NOMO-1 (cell line): Measurements from ENCODE around the gene B3GALNT1.

Source experiments
- DNase-seq, 2 experiments: peaks; one replicate each; lab custom pipeline; 2025; ENCODE audit not compliant: unreplicated experiment in 2 of 2; lab: John Stamatoyannopoulos, UW

B3GALNT1 gene

GRCh38 chr3:161104561-161105551 is at the start of gene B3GALNT1:
B3GALNT1 (minus strand) TSS chr3:161105349; CDS start chr3:161086754, 18,595 bp downstream.
- DNase-seq: peak; percentile 43 to 44

GRCh38 chr3:161153480-161153879 is 48.3 kb upstream of the B3GALNT1 start:
- DNase-seq: no peak

GRCh38 chr3:161150001-161150525 is 44.9 kb upstream of the B3GALNT1 start:
- DNase-seq: no peak

GRCh38 chr3:161149529-161149928 is 44.4 kb upstream of the B3GALNT1 start:
- no peak for DNase-seq

- DNase-seq: no peak
Observed at GRCh38 chr3:161148832-161149475, 43.8 kb upstream of the B3GALNT1 start.

- no peak for DNase-seq
Observed at GRCh38 chr3:161142486-161142885, 37.3 kb upstream of the B3GALNT1 start.

- DNase-seq: no peak
Observed at GRCh38 chr3:161139686-161140085, 34.5 kb upstream of the B3GALNT1 start.

GRCh38 chr3:161137260-161137659 is 32.1 kb upstream of the B3GALNT1 start:
- no peak for DNase-seq

GRCh38 chr3:161132391-161132790 is 27.2 kb upstream of the B3GALNT1 start:
- no peak for DNase-seq

GRCh38 chr3:161126495-161126894 is 21.3 kb upstream of the B3GALNT1 start:
- no peak for DNase-seq

GRCh38 chr3:161117646-161118045 is 12.5 kb upstream of the B3GALNT1 start:
- no peak for DNase-seq

GRCh38 chr3:161108840-161109239 is 3.7 kb upstream of the B3GALNT1 start:
- peak; percentile 7 to 31 for DNase-seq

- no peak for DNase-seq
Observed at GRCh38 chr3:161107311-161107710, 2.2 kb upstream of the B3GALNT1 start.

GRCh38 chr3:161103776-161104385 is 1.3 kb downstream of the B3GALNT1 start:
- no peak for DNase-seq

- DNase-seq: no peak
Observed at GRCh38 chr3:161101609-161102008, 3.5 kb downstream of the B3GALNT1 start.

GRCh38 chr3:161100994-161101393 is 4.2 kb downstream of the B3GALNT1 start:
- no peak for DNase-seq

GRCh38 chr3:161096771-161097367 is 8.3 kb downstream of the B3GALNT1 start:
- no peak for DNase-seq

GRCh38 chr3:161093895-161094294 is 11.3 kb downstream of the B3GALNT1 start:
- DNase-seq: no peak

GRCh38 chr3:161084277-161084676 is 20.9 kb downstream of the B3GALNT1 start:
- DNase-seq: no peak

- DNase-seq: no peak
Observed at GRCh38 chr3:161083131-161083530, 22.0 kb downstream of the B3GALNT1 start.

- no peak for DNase-seq
Observed at GRCh38 chr3:161082063-161082462, 23.1 kb downstream of the B3GALNT1 start.
